Measurements from ENCODE around the gene ZBTB48. TPM values are rescaled to one million over a fixed set of nuclear protein-coding genes. Genes with fewer than 3 reads are reported as not detected.

ZBTB48 gene
- polyA plus RNA-seq, 3 donors, result 19.0 to 31.4 (median 19.3) TPM

GRCh38 chr1:6601049-6601922, 21.5 kb downstream of the ZBTB48 start:
- WGBS, 3 donors, result 0 to 1% (median 1%) methylated on average over 38 to 40 of the region's 40 CpGs
- peak overlapping the region; percentile 81 for H3K27ac ChIP-seq (ENCODE audit: low read depth, low read length)

GRCh38 chr1:6601923-6602668, 22.3 kb downstream of the ZBTB48 start:
- 0 to 1% (median 0%) methylated on average over 94 to 103 of the region's 103 CpGs for WGBS, 3 donors

GRCh38 chr1:6602669-6603237, 23.0 kb downstream of the ZBTB48 start, which contains the start of gene KLHL21:
Gene KLHL21, minus strand, starts transcription at chr1:6602869. Its CDS starts 52 bp downstream, at chr1:6602817.
- 0 to 1% (median 0%) methylated on average over 43 to 83 of the region's 84 CpGs for WGBS, 3 donors
- peak within 1 kb of the TSS; percentile 95 for H3K27ac ChIP-seq (ENCODE audit: low read depth, low read length)

More at GRCh38 chr1:6601923-6602668, 22.3 kb downstream of the ZBTB48 start:
- peak overlapping the region; percentile 84 for H3K27ac ChIP-seq (ENCODE audit: low read depth, low read length)

- H3K27ac ChIP-seq (ENCODE audit: low read depth, low read length), result peak overlapping the region; percentile 95
- 1% methylated on average over 35 to 36 of the region's 36 CpGs for WGBS, 3 donors
Measured at GRCh38 chr1:6603238-6603914, 23.6 kb downstream of the ZBTB48 start.

- WGBS, 3 donors, result 24 to 35% (median 30%) methylated on average over 19 of the region's 19 CpGs
- peak overlapping the region; percentile 95 for H3K27ac ChIP-seq (ENCODE audit: low read depth, low read length)
Measured at GRCh38 chr1:6603915-6604558, 24.2 kb downstream of the ZBTB48 start.

GRCh38 chr1:6612641-6613360, 33.0 kb downstream of the ZBTB48 start:
- 0% methylated on average over 56 to 65 of the region's 67 CpGs for WGBS, 3 donors
- no peak overlapping the region for H3K27ac ChIP-seq (ENCODE audit: low read depth, low read length)

GRCh38 chr1:6613361-6614018, 33.7 kb downstream of the ZBTB48 start, which contains the start of gene PHF13:
Gene PHF13, plus strand, starts transcription at chr1:6613731. Its CDS starts 336 bp downstream, at chr1:6614067.
- H3K27ac ChIP-seq (ENCODE audit: low read depth, low read length), result peak within 1 kb of the TSS; percentile 90
- 1% methylated on average over 54 to 81 of the region's 84 CpGs for WGBS, 3 donors

- 1 to 2% (median 2%) methylated on average over 39 to 114 of the region's 117 CpGs for WGBS, 3 donors
Measured at GRCh38 chr1:6614019-6614928, 34.5 kb downstream of the ZBTB48 start.

GRCh38 chr1:6614929-6615785, 35.4 kb downstream of the ZBTB48 start:
- no peak overlapping the region for H3K27ac ChIP-seq (ENCODE audit: low read depth, low read length)
- 2% methylated on average over 54 to 82 of the region's 82 CpGs for WGBS, 3 donors

More at GRCh38 chr1:6614019-6614928, 34.5 kb downstream of the ZBTB48 start:
- H3K27ac ChIP-seq (ENCODE audit: low read depth, low read length), result peak overlapping the region; percentile 90

GRCh38 chr1:6619045-6619444, 39.3 kb downstream of the ZBTB48 start:
- no peak overlapping the region for H3K27ac ChIP-seq (ENCODE audit: low read depth, low read length)
- 95 to 97% (median 97%) methylated on average over 4 of the region's 4 CpGs for WGBS, 3 donors

GRCh38 chr1:6621429-6622391, 41.9 kb downstream of the ZBTB48 start:
- H3K27ac ChIP-seq (ENCODE audit: low read depth, low read length), result no peak overlapping the region
- 89 to 92% (median 91%) methylated on average over 41 of the region's 41 CpGs for WGBS, 3 donors

- WGBS, 3 donors, result 83 to 88% (median 86%) methylated on average over 10 of the region's 10 CpGs
- H3K27ac ChIP-seq (ENCODE audit: low read depth, low read length), result no peak overlapping the region
Measured at GRCh38 chr1:6622396-6623152, 42.8 kb downstream of the ZBTB48 start.

- WGBS, 3 donors, result 72 to 80% (median 79%) methylated on average over 14 of the region's 14 CpGs
- H3K27ac ChIP-seq (ENCODE audit: low read depth, low read length), result no peak overlapping the region
Measured at GRCh38 chr1:6623269-6623965, 43.6 kb downstream of the ZBTB48 start.

All from adipose tissue (tissue), 3 donors.